ENCODE results near the gene METTL9. TPM values are rescaled to one million over a fixed set of nuclear protein-coding genes. Genes with fewer than 3 reads are reported as not detected.
"Not testable (repeated sequence)": the region's sequence is repeated elsewhere in the genome, so short reads cannot be mapped to it uniquely, and the experiment has no call there.

Gene METTL9
- total RNA-seq, 2 experiments from 2014 or later: 116 to 122 TPM

DNA sequence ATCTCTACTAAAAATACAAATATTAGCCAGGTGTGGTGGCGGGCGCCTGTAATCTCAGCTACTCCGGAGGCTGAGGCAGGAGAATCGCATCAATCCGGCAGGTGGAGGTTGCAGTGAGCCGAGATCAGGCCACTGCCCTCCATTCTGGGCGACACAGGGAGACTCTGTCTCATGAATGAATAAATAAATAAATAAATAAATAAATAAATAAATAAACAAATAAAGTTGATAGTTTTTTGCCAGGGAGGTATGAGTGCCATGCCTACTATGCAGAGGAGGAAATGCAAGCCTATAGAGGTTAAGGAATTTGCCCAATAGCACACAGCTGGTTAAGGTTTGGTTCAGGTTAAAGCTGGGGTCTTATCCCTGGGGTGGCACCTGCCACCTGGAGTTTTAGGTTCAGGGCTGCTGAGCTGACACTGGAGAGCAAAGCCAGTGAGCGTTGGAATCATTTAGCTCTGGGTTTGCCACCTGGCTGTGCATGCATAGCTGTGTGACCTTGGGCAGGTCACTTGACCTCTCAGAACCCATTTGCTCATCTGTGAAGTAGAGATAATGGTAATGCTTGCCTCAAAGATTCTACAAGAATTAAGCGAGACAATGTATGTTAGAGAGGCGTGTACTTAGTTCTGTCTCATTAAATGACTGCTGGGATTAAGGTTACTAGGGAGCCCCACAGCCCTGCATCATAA is 65.6 kb downstream of the METTL9 start:
- Mint-ChIP-seq H3K9me3 (no peaks in the 10 kb centered on the region), H3K27ac (no peak overlapping the region), H3K36me3 (ENCODE audit: low read depth) (no peaks in the 10 kb centered on the region), H3K27me3 (peaks cover 6% of the 10 kb centered on the region), H3K4me3 (no peak overlapping the region), H3K4me1 (ENCODE audit: low read depth) (peaks cover 15% of the 10 kb centered on the region)
- TF ChIP-seq, protein P1, sequence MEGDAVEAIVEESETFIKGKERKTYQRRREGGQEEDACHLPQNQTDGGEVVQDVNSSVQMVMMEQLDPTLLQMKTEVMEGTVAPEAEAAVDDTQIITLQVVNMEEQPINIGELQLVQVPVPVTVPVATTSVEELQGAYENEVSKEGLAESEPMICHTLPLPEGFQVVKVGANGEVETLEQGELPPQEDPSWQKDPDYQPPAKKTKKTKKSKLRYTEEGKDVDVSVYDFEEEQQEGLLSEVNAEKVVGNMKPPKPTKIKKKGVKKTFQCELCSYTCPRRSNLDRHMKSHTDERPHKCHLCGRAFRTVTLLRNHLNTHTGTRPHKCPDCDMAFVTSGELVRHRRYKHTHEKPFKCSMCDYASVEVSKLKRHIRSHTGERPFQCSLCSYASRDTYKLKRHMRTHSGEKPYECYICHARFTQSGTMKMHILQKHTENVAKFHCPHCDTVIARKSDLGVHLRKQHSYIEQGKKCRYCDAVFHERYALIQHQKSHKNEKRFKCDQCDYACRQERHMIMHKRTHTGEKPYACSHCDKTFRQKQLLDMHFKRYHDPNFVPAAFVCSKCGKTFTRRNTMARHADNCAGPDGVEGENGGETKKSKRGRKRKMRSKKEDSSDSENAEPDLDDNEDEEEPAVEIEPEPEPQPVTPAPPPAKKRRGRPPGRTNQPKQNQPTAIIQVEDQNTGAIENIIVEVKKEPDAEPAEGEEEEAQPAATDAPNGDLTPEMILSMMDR (IDR thresholded peaks at IDR 0.05): no peak
- no peak for ATAC-seq
- ChIA-PET CTCF (interaction anchor here (0.7 to 2.9 kb wide), 3 partner anchors 8 to 43 kb away, joined by 3 to 18 read pairs (median 11); no protein-coding TSS in a partner anchor), POLR2A (interaction anchor here (0.7 to 1.0 kb wide), 2 partner anchors 19 to 42 kb away, joined by 3 read pairs; no protein-coding TSS in a partner anchor)
- intact Hi-C loops (cut with micrococcal nuclease): no loop called here
- no peak for DNase-seq

DNA sequence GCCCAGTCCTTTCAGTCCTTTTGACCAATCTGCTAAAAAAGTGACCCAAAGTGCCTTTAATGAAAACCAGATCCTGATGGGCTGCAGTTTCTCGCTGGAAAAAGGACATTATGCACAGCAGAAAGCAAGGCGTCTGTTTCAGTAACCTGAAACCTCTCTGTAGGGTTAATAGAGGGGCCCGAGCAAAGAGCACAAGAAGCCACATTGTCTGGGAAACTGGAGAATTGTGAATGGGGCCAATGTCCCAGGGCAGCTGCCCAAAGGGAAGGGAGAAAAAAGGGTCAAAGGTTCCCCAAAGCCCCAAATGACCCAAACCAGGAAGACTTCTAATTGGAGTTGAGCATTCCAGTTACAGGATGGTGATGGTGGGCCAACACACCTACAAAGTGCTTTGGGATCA is 67.4 kb downstream of the METTL9 start:
- no peaks in the 10 kb centered on the region for H3K9me3 Mint-ChIP-seq
- POLR2A ChIA-PET: no interaction called here
- no peak overlapping the region for H3K27ac Mint-ChIP-seq
- peaks cover 6% of the 10 kb centered on the region for H3K27me3 Mint-ChIP-seq
- intact Hi-C loops (cut with micrococcal nuclease): no loop called here
- CTCF ChIA-PET: interaction anchor here (0.6 to 2.9 kb wide), 3 partner anchors 9 to 82 kb away, joined by 3 to 18 read pairs (median 6); no protein-coding TSS in a partner anchor
- H3K4me3 Mint-ChIP-seq: no peak overlapping the region
- ATAC-seq (no peak), DNase-seq (no peak)
- peaks cover 5% of the 10 kb centered on the region for H3K4me1 Mint-ChIP-seq (ENCODE audit: low read depth)
- H3K36me3 Mint-ChIP-seq (ENCODE audit: low read depth): no peaks in the 10 kb centered on the region
- TF ChIP-seq, protein P1 (IDR thresholded peaks at IDR 0.05): no peak

DNA sequence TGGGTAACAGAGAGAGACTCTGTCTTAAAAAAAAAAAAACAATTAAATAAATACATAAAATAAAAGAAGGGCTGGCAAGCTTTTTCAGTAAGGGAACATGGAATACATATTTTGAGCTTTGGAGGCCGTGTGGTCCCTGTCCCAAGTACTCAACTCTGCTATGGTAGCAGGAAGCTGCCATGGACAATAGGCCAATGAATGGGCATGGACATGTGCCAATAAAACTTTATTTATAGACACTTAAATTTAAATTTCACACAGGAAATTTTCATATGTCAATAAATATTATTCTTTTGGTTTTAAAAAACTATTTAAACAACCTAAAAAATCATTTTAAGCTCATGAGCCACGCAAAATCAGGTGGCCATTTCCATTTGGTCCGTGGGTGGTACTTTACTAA is 68.2 kb downstream of the METTL9 start:
- H3K27me3 Mint-ChIP-seq: peaks cover 6% of the 10 kb centered on the region
- intact Hi-C loops (cut with micrococcal nuclease): no loop called here
- CTCF ChIA-PET: interaction anchor here (1.0 to 2.9 kb wide), 4 partner anchors 10 to 41 kb away, joined by 3 to 18 read pairs (median 4); no protein-coding TSS in a partner anchor

DNA sequence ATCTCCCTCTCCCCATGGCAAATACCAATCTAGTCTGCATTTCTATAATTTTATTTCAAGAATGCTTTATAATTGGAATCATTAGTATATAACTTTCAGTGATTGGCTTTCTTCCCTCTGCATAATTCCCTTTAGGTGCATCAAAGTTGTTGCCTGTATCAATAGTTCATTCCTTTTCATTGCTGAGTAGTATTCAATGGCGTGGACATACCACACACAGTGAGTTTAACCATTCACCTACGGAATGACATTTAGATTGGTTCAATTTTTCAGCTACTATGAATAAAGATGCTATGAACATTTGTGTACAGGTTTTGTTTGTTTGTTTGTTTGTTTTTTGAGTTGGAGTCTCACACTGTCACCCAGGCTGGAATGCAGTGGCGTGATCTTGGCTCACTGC is 74.1 kb downstream of the METTL9 start:
- no peak for ATAC-seq

More for the DNA sequence above, 68.2 kb downstream of the METTL9 start:
- no peak for ATAC-seq
- POLR2A ChIA-PET: no interaction called here
- Mint-ChIP-seq H3K36me3 (ENCODE audit: low read depth) (no peaks in the 10 kb centered on the region), H3K4me3 (no peak overlapping the region), H3K9me3 (no peaks in the 10 kb centered on the region), H3K27ac (no peak overlapping the region), H3K4me1 (ENCODE audit: low read depth) (peaks cover 4% of the 10 kb centered on the region)
- TF ChIP-seq, protein P1 (IDR thresholded peaks at IDR 0.05): no peak
- DNase-seq: no peak

DNA sequence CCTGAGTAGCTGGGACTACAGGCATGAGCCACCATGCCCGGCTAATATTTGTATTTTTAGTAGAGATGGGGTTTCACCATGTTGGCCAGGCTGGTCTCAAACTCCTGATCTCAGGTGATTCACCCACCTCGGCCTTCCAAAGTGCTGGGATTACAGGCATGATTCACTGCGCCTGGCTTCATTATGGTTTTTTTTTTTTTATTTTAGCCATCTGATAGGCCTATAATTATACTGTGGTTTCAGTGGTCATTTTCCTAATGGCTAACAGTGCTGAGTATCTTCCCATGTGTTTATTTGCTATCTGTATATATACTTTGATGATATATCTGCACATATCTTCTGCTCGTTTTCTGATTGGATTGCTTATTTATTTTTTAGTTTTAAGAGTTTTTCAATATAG is 75.1 kb downstream of the METTL9 start:
- ATAC-seq; DNase-seq; intact Hi-C loops (cut with micrococcal nuclease); H3K36me3 Mint-ChIP-seq (ENCODE audit: low read depth); POLR2A ChIA-PET; H3K27me3 Mint-ChIP-seq; H3K4me3 Mint-ChIP-seq; H3K4me1 Mint-ChIP-seq (ENCODE audit: low read depth); H3K9me3 Mint-ChIP-seq; H3K27ac Mint-ChIP-seq: not testable (repeated sequence)
- CTCF ChIA-PET: interaction anchor here (1.0 to 3.8 kb wide), 3 partner anchors 17 to 77 kb away, joined by 3 to 13 read pairs (median 3); no protein-coding TSS in a partner anchor

More for the DNA sequence above, 74.1 kb downstream of the METTL9 start:
- DNase-seq: no peak
- TF ChIP-seq, protein P1 (IDR thresholded peaks at IDR 0.05): no peak
- POLR2A ChIA-PET: no interaction called here
- no peak overlapping the region for H3K27ac Mint-ChIP-seq
- H3K4me1 Mint-ChIP-seq (ENCODE audit: low read depth): no peaks in the 10 kb centered on the region
- no peak overlapping the region for H3K4me3 Mint-ChIP-seq
- intact Hi-C loops (cut with micrococcal nuclease): no loop called here
- H3K27me3 Mint-ChIP-seq: no peaks in the 10 kb centered on the region
- H3K9me3 Mint-ChIP-seq: peaks cover 4% of the 10 kb centered on the region
- H3K36me3 Mint-ChIP-seq (ENCODE audit: low read depth): no peaks in the 10 kb centered on the region
- CTCF ChIA-PET: interaction anchor here (0.8 to 3.8 kb wide), 4 partner anchors 11 to 76 kb away, joined by 3 to 13 read pairs (median 3); no protein-coding TSS in a partner anchor

DNA sequence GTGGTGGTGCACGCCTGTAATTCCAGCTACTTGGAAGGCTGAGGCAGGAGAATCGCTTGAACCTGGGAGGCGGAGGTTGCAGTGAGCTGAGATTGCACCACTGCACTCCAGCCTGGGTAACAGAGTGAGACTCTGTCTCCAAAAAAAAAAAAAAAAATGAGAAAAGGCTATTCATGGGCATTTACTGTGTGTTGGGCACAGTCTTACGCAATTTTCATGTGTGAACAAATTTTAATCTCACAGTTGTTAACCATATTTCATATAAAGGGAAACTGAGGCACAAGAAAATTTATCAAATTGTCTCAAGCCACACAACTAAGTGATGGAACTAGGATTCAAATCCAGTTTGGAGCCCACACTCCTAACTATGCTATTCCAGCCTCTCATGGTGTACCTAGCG is 81.3 kb downstream of the METTL9 start:
- H3K36me3 Mint-ChIP-seq (ENCODE audit: low read depth); intact Hi-C loops (cut with micrococcal nuclease); ATAC-seq; H3K4me1 Mint-ChIP-seq (ENCODE audit: low read depth); H3K4me3 Mint-ChIP-seq; DNase-seq; H3K27ac Mint-ChIP-seq; H3K27me3 Mint-ChIP-seq; H3K9me3 Mint-ChIP-seq; POLR2A ChIA-PET: not testable (repeated sequence)
- CTCF ChIA-PET: interaction anchor here (4.8 kb wide), 1 partner anchor 27 kb away, joined by 24 read pairs; no protein-coding TSS in a partner anchor
